Activated T-cell treated with anti-CD3 and anti-CD28 coated beads for 48 hours (primary cell): ENCODE results near the gene CHRNB2.

ENCODE experiments used
- DNase-seq: peaks from one replicate; pipeline ENCODE4 v3.0.0-alpha.2; 2020; ENCODE audit warnings: low read depth

Gene CHRNB2

DNA sequence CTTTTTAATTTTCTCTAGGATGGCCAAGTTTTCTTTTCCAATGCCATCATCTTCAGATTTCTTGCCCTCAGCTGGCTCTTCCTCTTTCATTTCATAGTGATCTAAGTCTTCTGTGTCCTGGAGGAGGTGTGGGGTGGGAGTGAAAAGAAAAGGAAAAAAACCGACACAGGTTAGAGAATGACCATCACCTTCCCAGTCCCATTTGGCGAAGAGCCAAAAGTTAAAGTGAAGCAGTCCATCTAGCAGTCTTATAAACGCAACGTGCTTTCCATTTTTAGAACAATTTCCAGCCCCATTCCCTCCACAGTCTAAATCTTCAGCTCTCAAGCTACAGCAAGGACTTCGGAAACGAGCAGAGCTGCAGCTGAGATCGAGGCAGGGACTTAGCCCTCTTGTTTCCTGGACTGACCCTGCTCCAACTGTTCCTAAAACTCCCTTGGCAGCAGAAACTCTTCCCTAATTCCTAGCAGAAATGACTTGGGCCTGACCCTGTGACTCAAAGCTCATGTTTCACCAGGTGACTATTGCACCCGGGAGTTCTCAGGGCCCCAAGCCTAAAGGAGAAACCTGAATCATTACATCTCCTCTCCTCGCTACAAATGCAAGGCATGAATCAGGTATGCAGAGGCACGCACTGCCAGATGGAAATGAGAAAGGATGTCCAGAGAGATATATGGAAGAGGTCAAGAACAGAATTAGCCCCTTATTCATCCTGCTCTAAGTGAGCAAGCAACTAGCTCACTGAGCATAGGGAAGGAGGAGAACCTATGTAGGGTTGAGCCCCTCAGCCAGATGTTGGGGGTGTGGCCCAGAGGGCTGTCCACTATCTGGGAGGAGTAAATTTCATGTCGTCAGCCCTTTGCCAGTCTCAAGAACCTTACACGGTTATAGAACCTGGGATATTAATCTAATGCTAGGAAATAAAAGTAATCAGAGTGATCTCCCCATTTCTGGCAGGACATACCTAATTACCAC lies 14.2 kb upstream of the CHRNB2 start:
- DNase-seq = no peak

- DNase-seq = no peak
These were observed 11.2 kb upstream of the CHRNB2 start for GRCh38 chr1:154556422-154556821.

GRCh38 chr1:154557248-154557938 lies 10.2 kb upstream of the CHRNB2 start:
- DNase-seq = no peak

DNA sequence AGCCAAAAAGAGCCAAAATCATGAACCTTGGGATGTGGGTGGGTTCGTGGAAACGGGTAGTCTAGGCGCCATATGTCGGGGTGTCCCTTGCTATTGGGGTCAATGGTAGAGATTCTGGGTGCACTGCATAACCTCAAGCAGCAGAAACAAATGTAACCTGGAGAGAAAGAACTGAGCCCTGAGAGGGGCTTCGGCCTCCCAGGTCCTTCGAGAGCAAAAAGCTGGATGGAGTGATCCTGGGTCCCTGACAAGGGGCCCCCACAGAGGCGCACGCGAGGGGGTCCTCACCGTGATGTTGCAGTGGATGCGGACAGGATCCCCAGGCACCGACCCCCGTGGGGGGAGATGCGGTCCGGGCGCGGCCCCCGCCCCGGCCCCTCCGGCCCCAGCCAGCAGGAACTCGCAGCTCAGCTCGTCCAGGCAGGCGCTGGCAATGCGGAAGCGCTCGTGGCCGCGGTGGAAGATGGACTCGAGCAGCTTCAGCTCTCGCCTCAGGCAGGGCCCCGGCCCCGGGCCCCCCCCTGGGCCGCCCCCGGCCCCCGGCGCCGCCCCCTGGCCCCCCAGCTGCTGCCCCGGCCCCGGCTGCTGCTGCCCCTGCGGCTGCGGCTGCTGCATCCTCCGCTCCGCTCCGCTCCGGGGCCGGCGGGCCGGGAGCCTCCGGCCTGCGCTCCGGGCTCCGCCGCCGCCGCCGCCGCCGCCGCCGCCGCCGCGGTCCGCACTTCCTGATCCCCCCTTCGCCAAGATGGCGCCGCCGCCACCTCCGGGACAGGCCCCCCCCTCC lies 9.4 kb upstream of the CHRNB2 start, which contains the start of gene UBE2Q1:
Gene UBE2Q1, minus strand, starts transcription at position 724 of the 781 bp plus-strand sequence. Its CDS starts 109 bp downstream, at position 615.
- DNase-seq = peak; percentile 22

DNA sequence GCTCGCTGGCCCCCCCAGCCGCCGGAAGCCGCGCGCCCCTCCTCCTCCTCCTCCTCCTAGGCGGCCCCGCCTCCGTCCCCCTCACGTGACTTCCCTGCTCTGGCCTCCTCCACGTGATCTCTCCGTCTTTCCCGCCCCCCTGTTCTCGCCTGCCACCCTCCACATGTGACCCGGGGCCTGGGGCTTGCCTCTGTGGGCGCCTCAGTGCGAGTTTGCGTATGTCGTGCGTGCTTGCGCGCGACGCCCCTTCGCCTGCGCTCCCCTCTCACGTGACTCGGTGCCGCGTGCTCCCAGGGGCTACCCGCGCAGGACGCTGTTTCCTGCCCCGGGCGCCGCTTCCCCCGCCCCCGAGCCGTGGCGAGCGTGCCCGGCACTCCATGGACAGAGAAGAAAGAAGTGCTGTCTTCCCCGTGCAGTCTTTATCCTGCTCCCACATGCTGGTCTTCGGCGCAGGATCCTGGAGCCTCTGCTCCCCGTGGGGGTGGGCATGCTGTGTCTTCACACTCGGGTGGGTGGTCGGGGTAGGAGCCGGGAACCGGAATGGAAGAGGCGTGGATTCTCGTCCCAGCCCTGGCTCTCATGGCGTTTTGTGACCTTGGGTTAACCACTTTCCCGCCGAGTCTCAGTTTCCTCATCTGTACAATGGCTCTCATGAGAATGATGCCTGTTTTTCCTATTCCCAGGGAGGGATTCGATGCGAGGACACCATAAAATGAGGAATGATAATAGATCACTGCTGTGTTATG lies 8.7 kb upstream of the CHRNB2 start:
- peak; percentile 99 for DNase-seq

- peak; percentile 74 for DNase-seq
These were observed 8.0 kb upstream of the CHRNB2 start for GRCh38 chr1:154559466-154560044.

GRCh38 chr1:154565876-154566275 lies 1.7 kb upstream of the CHRNB2 start:
- DNase-seq = no peak

DNA sequence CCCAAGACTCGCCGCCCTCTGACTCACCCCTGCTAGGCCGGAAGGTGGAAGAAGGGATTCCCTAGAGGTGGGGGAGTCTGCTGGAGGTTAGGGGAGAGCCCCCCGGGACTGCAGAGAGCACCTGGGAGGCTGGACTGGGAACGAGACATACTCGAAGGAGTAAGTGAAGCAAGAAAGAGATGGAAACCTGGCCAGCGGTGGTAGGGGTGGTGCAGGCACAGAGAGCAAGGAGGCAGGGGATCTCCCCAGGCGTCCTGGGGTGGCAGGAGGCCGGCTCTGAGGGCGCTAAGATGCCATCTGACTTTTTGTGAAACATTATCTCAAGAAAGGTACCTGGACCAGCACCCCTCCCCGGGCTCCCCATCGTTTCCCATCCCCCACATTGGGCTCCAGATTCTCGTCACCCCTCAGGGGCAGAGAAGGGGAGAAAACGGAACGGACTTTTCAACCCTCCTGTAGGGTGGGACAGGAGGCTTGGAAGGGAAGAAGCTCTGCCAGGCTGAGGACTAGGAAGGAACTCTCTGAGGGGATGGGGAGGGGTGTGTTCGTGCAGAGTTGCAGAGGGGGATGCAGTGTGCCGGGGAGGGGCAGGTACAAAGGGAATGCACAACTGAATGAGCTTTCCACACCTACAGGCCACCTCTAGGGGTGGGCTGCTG lies 708 bp downstream of the CHRNB2 start:
- no peak for DNase-seq

DNA sequence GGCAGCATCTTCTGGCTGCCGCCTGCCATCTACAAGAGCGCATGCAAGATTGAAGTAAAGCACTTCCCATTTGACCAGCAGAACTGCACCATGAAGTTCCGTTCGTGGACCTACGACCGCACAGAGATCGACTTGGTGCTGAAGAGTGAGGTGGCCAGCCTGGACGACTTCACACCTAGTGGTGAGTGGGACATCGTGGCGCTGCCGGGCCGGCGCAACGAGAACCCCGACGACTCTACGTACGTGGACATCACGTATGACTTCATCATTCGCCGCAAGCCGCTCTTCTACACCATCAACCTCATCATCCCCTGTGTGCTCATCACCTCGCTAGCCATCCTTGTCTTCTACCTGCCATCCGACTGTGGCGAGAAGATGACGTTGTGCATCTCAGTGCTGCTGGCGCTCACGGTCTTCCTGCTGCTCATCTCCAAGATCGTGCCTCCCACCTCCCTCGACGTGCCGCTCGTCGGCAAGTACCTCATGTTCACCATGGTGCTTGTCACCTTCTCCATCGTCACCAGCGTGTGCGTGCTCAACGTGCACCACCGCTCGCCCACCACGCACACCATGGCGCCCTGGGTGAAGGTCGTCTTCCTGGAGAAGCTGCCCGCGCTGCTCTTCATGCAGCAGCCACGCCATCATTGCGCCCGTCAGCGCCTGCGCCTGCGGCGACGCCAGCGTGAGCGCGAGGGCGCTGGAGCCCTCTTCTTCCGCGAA lies 3.8 kb downstream of the CHRNB2 start:
- no peak for DNase-seq

DNA sequence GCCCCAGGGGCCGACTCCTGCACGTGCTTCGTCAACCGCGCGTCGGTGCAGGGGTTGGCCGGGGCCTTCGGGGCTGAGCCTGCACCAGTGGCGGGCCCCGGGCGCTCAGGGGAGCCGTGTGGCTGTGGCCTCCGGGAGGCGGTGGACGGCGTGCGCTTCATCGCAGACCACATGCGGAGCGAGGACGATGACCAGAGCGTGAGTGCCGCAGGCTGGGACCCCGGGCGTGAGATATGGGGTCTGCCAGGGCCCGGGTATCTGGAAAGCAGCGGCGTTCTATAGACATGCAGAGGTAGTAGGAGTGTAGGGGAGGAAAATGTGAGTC lies 4.3 kb downstream of the CHRNB2 start:
- no peak for DNase-seq

GRCh38 chr1:154572468-154573167 lies 5.0 kb downstream of the CHRNB2 start:
- DNase-seq = no peak

- DNase-seq = no peak
These were observed 5.6 kb downstream of the CHRNB2 start for GRCh38 chr1:154573168-154573510.

DNA sequence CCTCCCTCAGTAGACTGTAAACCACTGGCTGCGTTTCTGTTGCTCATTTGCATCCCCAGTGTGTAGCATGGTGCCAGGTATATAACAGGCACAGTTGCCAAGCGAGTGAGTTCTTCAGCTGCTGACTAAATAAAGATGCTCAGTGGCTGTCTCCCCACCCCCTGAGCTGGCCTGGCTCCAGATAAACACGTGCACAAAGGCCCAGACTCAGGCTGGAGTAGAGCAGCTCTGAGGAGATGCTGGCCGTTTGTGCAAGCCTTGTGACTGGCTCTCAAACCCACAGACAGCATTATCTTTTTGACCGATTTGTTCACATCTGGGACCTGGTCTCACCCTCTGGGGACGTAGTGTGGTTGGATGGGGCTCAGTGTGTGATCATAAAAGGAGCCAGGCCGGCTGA lies 7.1 kb downstream of the CHRNB2 start:
- DNase-seq = no peak

DNA sequence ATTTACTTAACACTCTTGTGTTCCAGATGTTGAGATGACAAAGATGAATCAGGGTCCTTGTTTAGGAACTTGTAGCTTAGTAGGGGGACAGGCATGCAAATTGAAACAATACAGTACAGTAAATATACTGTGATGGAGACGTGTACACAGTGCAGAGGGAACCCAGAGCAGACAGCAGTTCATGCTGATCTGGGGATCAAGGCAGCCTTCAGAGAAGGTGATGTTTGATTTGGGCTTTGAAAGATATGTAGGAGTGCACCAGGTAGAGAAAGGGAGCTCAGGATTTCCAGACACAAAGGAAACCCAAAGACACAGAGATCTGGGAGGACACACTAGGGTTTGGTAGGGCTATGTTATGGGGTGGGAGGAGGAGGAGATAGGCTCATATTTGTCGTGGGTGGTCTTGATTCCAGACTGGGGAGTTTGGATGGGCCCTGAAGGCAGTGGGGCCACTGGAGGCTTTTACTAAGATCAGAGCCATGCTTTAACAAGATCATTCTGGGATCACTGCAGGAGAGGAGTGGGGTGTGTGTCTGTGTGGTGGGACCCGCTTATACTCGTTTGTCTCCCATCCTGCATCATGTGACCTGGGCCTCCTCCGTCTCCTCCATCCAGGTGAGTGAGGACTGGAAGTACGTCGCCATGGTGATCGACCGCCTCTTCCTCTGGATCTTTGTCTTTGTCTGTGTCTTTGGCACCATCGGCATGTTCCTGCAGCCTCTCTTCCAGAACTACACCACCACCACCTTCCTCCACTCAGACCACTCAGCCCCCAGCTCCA lies 7.8 kb downstream of the CHRNB2 start:
- DNase-seq = no peak

DNA sequence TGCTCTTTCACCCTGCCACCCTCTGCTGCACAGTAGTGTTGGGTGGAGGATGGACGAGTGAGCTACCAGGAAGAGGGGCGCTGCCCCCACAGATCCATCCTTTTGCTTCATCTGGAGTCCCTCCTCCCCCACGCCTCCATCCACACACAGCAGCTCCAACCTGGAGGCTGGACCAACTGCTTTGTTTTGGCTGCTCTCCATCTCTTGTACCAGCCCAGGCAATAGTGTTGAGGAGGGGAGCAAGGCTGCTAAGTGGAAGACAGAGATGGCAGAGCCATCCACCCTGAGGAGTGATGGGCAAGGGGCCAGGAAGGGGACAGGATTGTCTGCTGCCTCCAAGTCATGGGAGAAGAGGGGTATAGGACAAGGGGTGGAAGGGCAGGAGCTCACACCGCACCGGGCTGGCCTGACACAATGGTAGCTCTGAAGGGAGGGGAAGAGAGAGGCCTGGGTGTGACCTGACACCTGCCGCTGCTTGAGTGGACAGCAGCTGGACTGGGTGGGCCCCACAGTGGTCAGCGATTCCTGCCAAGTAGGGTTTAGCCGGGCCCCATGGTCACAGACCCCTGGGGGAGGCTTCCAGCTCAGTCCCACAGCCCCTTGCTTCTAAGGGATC lies 8.5 kb downstream of the CHRNB2 start:
- no peak for DNase-seq

DNA sequence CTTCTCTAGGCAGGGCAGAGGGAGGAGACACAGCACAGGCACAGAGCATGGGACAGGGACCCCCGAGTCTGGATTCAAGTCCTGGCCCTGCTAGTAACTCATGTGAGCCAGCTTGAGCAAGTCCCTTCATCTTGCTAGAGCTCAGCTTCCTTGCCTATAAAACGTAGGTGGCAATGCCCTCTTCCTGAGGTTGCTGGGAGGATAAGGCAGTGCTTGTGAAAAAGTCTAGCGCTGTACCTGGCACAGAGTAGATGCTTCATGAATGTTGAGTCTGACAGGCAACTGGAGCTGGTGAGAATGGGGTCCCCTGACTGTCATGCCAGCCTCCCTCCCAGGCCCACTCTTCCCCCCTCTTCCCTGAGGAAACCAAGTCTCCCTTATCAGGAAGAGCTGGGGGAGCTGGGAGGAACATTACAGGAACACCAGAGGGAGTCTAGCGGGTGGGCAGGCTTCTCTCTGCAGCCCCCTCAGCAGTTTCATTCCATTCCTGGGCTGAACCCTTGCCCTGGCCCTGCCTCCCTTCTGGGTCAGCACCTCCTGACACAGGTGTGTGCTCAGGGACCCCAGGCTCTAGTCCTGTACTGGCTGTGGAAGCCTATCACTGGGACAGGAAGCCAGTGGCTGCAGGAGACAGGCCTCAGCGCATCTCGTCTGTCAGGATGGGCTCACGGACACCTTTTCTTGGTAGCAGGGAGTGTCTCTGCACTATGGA lies 9.9 kb downstream of the CHRNB2 start:
- no peak for DNase-seq

- DNase-seq = no peak
These were observed 10.5 kb downstream of the CHRNB2 start for GRCh38 chr1:154578058-154578418.

- no peak for DNase-seq
These were observed 11.8 kb downstream of the CHRNB2 start for GRCh38 chr1:154579374-154579773.
